HG03571 (cell line): ENCODE results near the gene MVD.
A peak's percentile ranks its signal among the peaks of the same experiment; 100 is the strongest.

Source experiments
- ATAC-seq: cut with Tn5 transposase; IDR thresholded peaks from one replicate; pipeline ENCODE4 v1.9.1; 2021; ENCODE audit not compliant: unreplicated experiment

MVD gene, protein sequence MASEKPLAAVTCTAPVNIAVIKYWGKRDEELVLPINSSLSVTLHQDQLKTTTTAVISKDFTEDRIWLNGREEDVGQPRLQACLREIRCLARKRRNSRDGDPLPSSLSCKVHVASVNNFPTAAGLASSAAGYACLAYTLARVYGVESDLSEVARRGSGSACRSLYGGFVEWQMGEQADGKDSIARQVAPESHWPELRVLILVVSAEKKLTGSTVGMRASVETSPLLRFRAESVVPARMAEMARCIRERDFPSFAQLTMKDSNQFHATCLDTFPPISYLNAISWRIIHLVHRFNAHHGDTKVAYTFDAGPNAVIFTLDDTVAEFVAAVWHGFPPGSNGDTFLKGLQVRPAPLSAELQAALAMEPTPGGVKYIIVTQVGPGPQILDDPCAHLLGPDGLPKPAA

GRCh38 chr16:88662843-88663606 is at the start of gene MVD:
Gene MVD, minus strand, starts transcription at chr16:88663091. Its CDS starts 11 bp downstream, at chr16:88663080.
- peak; percentile 92 for ATAC-seq

- no peak for ATAC-seq
Observed at GRCh38 chr16:88712362-88712979, 49.6 kb upstream of the MVD start.

DNA sequence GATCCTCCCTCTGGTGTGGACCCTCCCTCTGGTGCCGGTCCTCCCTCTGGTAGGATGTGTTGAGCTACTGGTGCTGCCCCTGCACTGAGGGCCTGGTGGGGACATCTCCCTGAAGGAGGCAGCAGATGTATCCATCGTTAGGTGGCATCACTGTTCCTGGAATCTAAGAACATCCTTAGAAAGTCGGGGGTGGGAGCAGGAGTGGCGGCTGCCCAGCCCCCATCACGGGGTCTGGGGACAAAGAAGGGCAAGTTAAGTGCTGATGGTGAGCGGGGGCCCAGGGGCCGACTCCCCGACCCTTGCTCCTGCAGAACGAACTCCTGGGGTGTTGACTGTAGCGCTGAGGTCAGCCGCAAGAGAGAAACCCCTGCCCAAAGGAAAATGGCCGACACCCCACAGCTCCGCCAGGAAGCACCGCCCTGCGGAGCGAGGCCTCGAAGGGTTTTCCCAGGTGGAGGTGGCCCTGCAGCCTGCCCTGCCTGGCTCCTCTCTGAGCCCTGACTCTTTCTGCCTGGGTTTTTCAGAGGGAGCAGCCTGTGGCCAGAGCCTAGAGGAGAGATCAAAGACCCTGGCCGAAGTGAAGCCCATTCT is 49.0 kb upstream of the MVD start:
- ATAC-seq: no peak

DNA sequence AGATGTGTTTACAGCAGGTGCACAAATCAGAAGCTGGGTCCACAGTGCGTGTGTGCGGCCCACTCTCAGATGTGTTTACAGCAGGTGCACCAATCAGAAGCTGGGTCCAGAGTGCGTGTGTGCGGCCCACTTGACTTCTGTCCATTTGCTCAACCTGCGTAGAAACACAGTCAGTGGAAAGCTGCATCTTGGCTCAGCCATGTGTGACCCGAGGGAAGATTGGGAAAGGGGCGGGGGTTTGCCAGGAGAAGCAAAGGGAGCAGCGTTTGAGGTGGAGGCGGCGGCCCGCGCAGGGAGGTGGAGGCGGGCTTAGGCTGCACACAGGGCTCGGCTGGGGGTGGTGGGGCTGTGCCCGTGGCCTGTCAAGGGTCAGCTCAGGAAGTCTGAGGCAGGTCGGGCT is 47.7 kb upstream of the MVD start:
- no peak for ATAC-seq

DNA sequence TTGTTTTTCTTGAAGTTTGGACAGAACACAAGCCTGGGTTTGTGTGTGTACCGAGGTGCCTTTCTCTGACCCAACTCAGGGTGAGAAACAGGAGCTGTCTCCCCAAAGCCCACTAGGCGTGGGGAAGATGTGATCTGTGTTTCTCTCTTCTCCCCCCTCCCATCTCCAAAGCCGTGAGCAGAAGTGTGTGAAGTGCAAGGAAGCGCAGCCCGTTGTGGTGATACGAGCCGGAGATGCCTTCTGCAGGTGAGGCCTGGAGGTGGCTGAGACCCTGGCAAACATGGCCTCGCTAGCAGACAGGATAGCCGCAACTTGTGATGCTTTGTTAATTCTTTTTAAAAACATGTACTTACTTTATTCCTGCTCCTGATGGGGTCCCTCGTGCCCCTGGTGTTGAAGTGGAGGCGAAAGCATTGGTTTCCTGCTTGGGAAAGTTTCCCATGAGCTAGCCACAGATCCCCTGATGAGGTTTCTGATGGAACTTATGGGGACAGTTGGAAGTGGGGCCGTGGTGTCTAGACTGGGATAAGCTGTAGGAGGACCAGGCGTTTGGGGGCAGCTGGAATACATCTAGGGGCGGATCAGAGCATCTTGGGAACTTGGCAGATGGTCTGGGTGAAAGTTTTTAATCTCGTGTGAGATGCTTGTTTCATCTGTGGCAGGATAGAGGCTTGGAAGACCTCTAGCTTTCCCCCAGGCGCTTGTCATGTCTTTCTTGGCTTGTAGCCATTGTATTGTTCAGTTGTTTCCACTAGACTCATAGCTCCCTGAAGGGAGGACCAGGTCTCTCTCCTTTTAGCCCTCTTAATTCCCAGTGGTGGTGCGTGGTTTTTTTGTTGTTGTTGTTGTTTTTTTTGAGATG is 44.3 kb upstream of the MVD start:
- no peak for ATAC-seq

DNA sequence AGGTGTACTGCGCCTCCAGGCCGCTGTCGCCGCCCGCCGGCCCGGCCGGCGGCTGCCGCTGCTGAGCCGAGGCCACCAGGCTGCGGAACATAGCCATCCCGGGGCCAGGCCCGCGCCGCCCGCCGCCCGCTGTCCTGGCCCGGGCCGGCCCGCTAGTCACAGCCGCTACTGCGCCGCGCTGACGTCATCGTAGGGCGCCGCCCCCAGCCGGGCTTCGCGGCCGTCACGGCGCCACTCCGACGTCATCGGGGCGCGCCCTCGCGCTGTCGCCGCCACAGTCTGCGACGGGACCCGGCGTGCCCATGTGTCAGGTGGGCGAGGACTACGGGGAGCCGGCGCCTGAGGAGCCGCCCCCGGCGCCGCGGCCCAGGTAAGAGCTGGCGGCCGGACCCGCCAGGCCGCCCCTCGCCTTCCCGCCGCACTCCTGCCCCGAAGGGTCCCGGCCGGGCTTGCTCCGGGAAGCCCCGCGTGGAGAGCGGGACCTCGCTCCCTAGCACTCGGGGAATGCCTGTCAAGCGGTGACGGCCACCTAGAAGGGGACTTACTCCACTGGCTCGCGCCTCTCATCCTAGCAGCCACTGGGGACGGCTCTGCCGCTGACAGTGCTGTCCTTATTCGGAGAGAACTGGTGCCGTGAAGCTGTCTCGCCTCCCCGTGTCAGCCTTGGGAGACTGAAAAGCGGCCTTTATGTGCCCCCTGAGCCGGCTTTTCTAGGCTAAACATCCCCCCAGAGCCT is 43.5 kb upstream of the MVD start, which contains the start of the genes CTU2 and RNF166:
Gene CTU2 (plus strand): TSS at position 275 of the 736 bp plus-strand sequence. CDS start 28 bp downstream, at position 303.
Gene RNF166 (minus strand): TSS at position 180 of the 736 bp plus-strand sequence. CDS start 83 bp downstream, at position 97.
- ATAC-seq: peak; percentile 53

GRCh38 chr16:88705801-88706228 is 42.9 kb upstream of the MVD start:
- peak; percentile 13 for ATAC-seq

- ATAC-seq: no peak
Observed at GRCh38 chr16:88705076-88705684, 42.3 kb upstream of the MVD start.

DNA sequence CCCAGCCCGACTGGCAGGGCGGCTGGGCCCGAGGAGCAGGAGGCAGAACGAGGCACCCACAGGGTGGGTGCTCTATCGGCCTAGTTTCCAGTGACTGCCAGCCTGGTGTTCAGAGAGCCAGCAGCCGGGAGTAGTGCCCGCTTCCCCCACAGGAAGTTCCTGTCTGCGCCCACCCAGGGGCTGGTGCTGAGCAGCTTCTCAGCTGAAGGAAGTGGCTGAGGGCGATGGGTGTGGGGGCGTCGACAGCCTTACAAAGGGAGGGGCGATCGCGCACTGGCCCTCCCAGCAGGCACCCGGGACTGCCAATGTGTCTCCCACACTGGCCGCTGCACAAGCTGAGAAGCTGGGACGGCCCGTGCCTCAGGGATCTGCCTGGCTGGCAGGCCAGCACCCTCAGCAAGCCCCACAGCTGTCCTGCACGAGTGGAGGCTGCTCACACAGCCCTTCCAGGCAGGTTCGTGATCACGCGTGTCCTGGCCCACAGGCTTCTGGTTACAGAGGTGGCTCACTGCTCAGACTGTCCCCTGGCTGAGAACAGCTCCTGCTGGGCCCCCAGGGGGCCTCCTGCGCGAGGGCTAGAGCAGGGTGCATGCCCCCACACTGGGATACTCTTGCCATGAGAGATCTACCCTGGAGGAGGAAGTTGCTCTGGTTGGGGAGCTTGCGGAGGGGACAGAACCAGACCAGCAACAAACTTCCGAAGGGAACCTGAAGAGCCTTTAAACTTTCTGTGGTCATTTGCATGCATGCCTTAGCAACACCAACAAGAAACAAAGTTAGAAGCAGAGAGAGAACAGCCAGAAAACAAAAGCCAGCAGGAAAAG is 40.8 kb upstream of the MVD start:
- no peak for ATAC-seq

DNA sequence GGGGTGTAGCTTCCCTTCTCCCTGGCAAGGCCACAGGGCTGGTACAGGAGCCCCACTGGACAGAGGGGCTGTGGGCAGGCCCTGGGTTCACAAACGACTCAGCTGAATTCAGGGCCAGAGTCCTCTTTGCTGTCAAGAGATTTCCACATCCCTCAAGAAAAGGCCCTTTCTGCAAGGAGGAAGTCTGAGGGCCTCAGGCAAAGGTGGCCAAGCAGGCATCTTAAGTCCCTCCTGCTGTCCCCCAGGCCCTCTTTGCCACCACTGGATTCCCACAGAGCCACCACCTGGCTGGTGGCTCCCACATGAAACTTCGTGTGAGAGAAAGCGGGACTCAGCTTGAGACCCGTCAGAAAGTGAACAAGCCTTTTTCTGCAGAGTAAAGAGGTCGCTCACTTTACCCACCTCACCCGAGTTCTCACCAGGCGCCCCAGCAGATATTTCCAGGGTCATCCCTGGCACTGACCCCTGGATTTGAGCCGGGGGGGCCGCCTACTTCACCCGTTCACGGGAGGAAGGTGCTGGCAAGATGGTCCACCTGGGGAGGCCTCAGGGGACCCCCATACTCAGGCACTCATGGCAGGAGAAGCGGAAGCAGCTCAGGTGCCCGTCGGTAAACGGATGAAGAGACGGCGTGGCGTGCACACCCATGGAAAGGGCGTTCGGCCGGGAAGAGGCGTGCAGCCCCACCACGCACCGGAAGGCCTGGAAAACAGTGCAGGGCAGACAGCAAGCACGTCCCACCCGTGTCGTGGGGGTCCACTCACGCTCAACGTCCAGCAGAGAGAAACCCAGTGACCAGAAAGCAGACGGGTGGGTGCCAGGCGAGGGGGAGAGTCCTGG is 39.7 kb upstream of the MVD start:
- no peak for ATAC-seq

GRCh38 chr16:88701581-88702370 is 38.9 kb upstream of the MVD start:
- ATAC-seq: no peak

DNA sequence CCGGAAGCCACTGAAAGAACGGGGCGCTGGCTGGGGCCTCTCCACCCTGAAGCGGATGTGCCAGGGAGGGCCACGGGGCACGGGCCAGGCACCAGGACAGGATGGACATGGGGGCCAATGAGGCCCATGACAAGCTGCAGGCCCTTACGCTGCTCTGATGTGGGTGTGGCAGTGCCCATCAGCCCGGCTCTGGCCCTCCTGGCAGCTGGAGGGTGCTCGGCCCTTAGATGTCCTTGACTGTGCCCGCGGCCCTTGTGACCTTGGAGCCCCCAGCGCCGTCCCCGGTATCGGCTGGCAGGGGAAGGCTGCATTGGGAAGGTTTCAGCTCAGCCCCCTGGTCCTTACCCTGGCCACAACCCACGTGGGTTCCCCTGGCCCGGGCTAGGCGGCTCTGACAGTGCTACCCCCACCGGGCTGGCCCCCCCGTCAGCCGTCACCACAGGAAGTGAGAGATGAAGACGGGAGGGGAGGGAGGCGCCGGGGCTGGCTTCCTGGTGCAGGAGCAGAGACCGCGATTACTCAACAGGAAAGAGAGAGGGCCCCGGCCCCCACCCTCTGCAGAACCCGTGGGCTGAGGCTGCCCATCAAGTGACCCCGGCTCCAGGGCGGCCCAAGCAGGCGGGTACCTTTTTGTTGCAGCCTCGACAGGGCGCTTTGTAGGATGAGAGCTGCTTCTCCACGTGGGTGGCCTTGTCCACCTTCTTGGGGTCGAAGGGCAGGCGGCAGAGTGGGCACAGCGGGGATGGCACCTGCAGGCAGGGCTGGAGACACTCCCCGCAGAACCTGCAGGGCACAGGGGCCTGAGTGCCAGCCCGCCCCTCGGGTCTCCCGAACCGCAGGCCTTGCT is 38.0 kb upstream of the MVD start:
- ATAC-seq: peak; percentile 70

GRCh38 chr16:88700322-88700635 is 37.4 kb upstream of the MVD start:
- no peak for ATAC-seq

DNA sequence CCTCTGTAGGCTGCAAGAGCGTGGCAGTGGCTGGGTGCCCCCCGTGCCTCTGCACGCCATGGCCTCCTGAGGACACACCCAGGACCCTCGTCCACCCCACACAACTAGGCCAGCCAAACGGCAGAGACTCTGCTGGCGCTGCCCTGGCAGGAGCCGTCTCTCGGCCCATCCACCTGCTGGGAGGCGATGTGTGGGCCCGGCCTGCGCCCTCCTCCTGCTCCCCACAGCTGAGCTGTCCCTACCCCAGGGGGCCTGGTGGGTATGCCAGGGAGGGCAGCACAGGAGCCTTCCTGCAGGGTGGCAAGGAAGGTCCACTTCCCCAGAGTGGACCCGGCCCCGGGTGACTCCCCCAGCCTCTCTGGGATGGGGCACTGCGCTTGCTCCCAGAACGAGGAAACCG is 36.3 kb upstream of the MVD start:
- no peak for ATAC-seq

- no peak for ATAC-seq
Observed at GRCh38 chr16:88698646-88699045, 35.8 kb upstream of the MVD start.
